Activated CD8-positive, alpha-beta memory T cell treated with anti-CD3 and anti-CD28 coated beads for 48 hours (primary cell): ENCODE measurements around the gene TUBG1.
"Not testable (repeated sequence)": the region's sequence is repeated elsewhere in the genome, so short reads cannot be mapped to it uniquely, and the experiment has no call there.

Experiments
- DNase-seq, 3 experiments: peaks; one replicate each; pipeline ENCODE4 v3.0.0-alpha.2; 2020; ENCODE audit warnings: low read depth in 2 of 3, low spot score in 2 of 3

TUBG1 gene

DNA sequence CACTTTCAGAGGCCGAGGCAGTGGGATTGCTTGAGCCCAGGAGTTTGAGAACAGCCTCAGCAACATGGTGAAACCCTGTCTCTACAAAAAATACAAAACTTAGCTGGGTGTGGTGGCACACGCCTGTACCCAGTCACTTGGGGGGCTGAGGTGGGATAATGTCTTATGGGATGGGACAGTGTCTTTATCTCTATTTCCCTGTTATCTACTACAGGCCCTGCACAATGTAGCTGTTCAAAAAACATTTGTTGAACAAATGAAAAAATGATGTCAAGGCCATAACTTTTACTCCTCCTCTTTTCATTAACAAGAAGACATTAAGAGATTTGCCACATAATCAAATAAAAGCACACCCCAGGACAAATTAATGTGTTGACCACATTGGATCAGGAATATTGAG lies 13.8 kb downstream of the TUBG1 start:
- no peak for DNase-seq

DNA sequence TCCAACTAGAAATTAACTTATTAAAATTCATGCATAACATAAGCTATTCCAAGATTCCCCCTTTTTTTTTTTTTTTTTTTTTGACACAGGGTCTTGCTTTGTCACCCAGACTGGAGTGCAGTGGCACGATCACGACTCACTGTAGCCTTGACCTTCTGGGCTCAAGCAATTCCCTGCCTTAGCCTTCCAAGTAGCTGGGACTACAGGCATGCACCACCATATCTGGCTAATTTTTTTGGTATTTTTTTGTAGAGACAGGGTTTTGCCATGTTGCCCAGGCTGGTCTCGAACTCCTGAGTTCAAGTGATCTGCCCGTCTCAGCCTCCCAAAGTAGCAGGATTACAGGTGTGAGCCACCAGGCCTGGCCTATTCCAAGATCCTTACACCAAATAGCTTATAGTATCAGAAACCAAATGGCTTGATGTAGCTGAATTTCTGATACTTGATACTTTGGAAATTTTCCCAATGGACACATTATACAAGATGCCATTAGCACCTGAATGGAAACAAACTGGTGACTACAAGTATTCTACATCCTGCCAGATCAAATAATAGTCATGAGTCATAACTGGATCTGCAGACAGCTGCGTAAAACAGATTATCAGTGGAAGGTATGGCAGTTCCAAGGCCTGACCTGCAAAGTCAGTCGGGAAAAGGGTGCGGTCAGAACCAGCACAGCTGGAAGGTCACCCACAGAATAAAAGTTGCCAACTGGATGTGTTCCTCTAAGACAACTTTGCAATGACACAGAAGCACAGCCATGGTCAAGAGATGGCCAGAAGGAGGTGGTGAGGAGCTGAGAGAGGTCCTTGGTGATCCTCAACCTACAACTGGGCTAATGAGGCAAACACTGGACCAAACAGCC lies 14.5 kb downstream of the TUBG1 start:
- no peak for DNase-seq

GRCh38 chr17:42627032-42627764 lies 17.7 kb downstream of the TUBG1 start:
- not testable (repeated sequence) for DNase-seq

DNA sequence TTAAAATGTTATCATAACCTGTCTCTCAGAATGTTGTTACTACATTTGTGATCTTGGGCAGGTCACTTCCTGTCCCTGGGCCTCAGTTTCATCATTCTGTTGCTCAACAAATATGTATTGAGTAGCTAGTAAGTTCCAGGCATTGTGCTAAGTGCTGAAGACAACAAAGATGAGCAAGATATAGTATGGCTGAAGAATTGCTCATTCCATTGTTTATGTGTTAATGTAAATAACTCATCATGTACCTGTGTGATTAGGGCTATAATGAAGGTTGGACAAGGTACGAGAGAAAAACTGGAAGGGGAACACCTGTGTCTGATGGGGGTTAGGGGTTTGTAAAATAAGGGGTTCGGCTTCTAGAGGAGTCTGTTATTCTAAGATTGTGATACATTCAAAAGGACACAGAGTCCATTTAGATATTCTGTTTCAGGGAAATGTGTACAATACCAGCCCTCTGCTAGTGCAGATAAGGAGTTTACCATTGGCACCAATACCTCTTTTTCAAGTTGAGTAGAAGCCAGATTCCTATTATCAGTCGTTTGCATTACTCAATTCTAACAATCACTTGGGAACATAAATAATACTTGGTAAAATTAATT lies 20.0 kb downstream of the TUBG1 start:
- no peak for DNase-seq

DNA sequence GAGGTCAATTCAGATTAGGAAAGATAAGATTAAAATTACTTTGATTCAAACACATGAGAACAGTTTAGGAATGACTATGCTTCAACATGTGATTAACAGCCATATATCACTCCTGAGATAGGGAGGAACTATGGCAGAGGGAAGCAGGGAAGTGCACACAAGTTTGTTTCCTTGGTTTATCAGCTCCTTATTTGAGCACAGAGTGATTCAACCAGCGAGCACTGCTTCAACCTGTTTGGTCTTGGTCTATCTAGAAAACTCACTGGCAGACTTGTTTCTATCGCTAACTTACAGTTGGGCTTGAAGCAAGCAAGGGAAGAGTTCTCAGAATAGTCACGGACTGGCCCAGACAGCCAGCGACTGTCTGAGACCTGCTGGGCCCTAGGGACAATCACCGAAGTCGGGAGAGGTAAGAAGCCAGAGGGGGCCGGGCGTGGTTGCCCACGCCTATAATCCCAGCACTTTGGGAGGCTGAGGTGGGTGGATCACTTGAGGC lies 23.5 kb downstream of the TUBG1 start:
- no peak for DNase-seq

GRCh38 chr17:42639525-42640113 lies 30.1 kb downstream of the TUBG1 start:
- no peak for DNase-seq

DNA sequence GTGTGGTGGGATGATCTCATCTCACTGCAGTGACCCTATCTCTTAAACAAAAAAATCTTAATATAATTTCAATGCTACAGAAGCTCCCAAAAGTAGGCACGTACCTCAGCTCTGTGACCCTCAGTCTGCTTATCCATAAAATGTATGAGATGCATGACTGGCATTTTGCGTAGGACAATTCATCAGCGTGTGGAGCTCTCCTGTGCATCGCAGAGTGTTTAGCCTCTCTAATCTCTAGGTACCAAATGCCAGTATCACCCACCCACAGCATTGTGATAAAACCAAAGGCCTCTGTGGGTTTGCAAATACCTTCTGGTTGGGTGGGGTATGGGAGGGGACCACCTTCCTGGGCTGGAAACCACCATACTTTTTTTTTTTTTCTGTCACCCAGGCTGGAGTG lies 30.6 kb downstream of the TUBG1 start:
- no peak for DNase-seq

GRCh38 chr17:42642336-42642735 lies 32.9 kb downstream of the TUBG1 start:
- no peak for DNase-seq

DNA sequence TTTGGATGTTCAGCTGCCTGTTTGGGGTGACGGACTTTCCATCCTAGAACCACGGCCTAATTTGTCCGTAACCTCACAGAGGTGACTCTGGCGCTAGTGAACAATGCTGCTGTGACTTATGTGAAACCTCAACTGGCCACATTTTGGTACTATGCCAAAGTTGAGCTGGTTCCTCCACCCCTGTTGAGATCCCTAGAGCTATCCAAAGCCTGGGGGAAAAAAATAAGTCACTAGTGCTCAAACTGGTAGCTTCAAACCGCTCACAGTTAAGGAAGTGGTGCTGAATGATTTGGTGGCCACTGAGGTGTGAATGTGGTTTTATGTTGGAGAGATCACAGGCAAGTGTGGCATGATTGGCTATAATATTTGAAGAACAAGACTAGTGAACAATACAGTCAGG lies 38.3 kb downstream of the TUBG1 start:
- DNase-seq, result no peak

DNA sequence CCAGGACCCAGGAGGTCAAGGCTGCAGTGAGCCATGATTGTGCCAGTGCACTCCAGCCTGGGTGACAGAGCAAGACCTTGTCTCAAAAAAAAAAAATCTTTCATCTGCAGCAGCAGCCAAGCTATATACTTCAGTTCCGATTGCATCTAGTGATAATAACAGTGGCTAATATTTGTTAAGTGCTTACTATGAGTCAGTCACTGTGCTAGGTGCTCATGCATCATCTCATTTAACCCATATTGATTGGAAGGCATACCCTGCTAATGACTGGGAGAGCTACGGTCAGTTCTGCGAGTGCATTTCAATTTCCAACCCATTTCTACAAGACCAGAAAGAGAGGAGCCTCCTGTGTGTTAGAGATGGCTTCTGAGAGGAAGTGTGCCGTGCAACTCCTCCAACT lies 41.9 kb downstream of the TUBG1 start:
- no peak for DNase-seq

DNA sequence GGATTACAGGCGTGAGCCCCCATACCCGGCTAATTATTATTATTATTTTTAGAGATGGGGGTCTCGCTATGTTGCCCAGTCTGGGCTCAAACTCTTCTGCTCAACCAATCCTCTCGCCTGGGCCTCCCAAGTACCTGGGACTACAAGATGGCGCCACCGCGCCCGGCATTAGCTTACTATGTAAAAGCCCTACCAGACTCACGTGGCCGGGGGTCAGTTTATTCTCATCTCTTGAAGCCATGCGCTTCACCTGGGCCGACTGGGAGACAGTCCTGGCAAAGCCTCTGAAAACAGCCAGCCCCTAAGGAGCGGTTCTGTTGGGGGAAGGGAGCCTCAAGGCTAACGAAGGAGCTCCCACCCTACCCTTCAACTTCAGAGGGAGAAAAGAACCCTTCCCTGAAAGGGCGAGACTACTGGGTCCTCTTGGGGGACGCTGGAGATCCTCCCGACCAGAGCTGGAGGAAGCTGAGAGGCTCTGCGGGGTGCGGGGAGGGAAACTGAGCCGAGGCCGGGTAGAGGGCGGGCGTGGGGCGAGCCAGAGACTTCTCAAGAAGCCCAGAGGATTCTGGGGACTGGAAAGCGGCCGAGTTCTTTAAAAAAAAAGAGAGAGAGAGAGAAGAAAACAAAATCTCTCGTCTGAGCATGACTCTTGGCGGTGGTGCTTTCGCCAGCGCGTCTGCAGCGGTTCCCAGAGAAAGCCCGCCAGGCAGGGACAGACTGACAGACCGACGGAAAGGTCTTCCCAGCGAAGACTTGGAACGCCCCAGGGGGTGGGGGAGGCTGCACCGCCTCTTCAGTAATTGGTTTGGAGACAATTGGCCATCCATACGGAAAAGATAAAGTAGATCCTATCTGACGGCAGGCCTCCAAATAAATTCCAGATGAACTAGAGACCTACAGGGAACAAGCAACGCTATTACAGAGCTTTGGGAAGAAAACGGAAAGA lies 44.0 kb downstream of the TUBG1 start:
- no peak for DNase-seq

GRCh38 chr17:42655528-42655927 lies 46.0 kb downstream of the TUBG1 start:
- no peak for DNase-seq

DNA sequence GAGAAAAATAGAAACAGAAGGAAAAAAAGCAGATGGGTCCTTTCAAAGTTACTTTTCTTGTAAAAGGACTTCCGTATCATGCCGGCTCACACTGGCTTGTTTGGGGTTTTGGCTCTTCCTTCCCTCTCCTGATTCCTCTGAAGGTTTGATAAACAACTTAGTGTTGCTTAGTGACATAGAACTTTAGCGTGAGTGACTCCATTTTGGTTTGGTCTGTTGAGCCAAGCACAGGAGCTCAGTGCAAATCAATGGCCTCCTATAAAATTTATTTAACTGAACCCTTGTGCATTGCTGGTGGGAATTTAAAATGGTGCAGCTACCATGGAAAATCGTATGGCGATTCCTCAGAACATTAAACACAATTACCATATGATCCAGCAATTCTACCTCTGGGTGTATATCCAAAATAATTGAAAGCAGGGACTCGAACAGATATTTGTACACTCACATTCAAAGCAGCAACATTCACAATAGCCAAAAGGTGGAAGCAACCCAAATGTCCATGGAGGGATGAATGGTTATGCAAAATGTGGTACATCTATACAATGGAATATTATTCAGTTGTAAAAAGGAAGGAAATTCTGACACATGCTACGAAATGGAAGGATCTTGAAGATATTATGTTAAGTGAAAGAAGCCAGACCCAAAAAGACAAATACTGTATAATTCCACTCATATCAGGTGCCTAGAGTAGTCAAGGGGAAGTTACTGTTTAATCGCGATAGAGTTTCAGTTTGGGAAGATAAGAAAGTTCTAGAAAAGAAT lies 48.5 kb downstream of the TUBG1 start:
- no peak for DNase-seq

- peak in 1 of 3 experiments; percentile 66 for DNase-seq
Measured at GRCh38 chr17:42659079-42659931, 49.8 kb downstream of the TUBG1 start, which contains the start of gene TUBG2. TUBG2 (plus strand) TSS chr17:42659284; CDS start chr17:42659504, 220 bp downstream.

GRCh38 chr17:42659932-42660274 lies 50.4 kb downstream of the TUBG1 start:
- DNase-seq, result not testable (repeated sequence)

DNA sequence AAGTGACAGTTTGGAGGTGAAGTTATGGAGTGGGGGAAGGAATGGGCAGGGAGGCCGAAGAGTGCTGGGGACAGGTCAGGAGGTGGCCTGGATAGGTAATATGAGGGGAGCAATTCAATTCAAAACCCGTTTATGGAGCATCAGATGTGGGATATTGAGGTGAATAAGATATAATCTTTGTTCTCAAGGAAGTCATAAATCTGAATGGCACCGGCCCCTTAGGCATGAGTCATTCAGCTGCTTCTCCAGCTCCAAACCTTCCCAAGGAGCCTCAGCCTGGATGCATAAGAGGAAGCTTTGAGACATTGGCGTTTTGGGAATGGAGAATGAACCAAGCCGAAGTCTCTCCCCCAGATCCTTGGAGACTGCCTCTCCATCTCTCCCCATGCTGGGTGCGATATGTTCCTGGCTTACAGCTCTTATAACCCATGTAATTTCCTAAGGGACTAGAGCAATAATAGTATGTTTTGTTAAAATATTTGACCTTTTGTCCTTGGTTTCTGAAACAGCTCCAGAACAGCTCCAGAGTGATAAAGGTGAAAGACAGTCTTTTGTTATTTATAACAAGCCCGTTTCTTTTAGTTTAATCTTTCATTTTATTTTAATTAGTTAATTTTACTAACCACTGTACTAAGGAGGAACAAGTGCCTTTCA lies 51.3 kb downstream of the TUBG1 start:
- no peak for DNase-seq
